Erythroblast (primary cell): ENCODE data around the gene SET.

Experiments
- GATA1 ChIP-seq: IDR thresholded peaks from 2 replicates; pipeline ENCODE4 v1.6.1; 2011; ENCODE audit warnings: low read depth, mild to moderate bottlenecking, control low read depth, low read length, moderate library complexity
- POLR2A ChIP-seq: IDR thresholded peaks from 2 replicates; pipeline ENCODE4 v1.6.1; 2011; ENCODE audit warnings: mild to moderate bottlenecking, low read length

GRCh38 chr9:128694344-128694743 lies 5.3 kb downstream of the SET start:
- TF ChIP-seq POLR2A (no peak), GATA1 (no peak)
